Ovary (tissue), 9 donors: Measurements from ENCODE around the gene SVEP1. TPM values are rescaled to one million over a fixed set of nuclear protein-coding genes. Genes with fewer than 3 reads are reported as not detected.

Source experiments
- DNase-seq, 5 donors: peaks; one replicate each; pipeline ENCODE4 v3.0.0-alpha.2; 2019 to 2020
- H3K27ac ChIP-seq, 2 donors: fragments of 200-600 bp; one replicate each; pipeline versions ENCODE4 v1.5.1 to v1.8.0; 2019 to 2022
- H3K27me3 ChIP-seq: fragments of 200-600 bp; one replicate; pipeline ENCODE4 v1.8.0; 2022
- H3K36me3 ChIP-seq: fragments of 200-600 bp; sonication (generic); one replicate; pipeline ENCODE4 v1.5.1; 2019
- H3K4me1 ChIP-seq: one replicate; pipeline ENCODE4 v1.8.1; 2013; ENCODE audit warnings: mild to moderate bottlenecking, moderate library complexity; ENCODE audit not compliant: insufficient read depth
- H3K4me3 ChIP-seq: fragments of 200-600 bp; sonication (generic); one replicate; pipeline ENCODE4 v1.5.1; 2017
- H3K9me3 ChIP-seq, 2 donors: fragments of 200-600 bp in 1 of 2; sonication (generic) in 1 of 2; one replicate each; pipeline versions ENCODE4 v1.5.1 to v1.8.1; 2013 to 2019; ENCODE audit warnings: mild to moderate bottlenecking in 1 of 2, moderate library complexity in 1 of 2
- EP300 ChIP-seq: sonication (generic); formaldehyde crosslinking; IDR thresholded peaks from one replicate; pipeline ENCODE4 v1.6.1; 2017; ENCODE audit warnings: antibody characterized with exemption
- POLR2A ChIP-seq: fragments of 450-650 bp; IDR thresholded peaks from one replicate; pipeline ENCODE4 v1.6.1; 2017; ENCODE audit warnings: antibody characterized with exemption, mild to moderate bottlenecking, moderate library complexity
- WGBS, 3 donors: extraction: QIAGEN DNeasy Blood & Tissue Kit in 1 of 3; methylation state at CpG; one replicate each; pipeline versions ENCODE4 v1.1.5 to v1.1.7; 2013 to 2017; 5-methylcytosine and 5-hydroxymethylcytosine counted together
- intact Hi-C, 4 donors: fragments of 100-400 bp; cut with DNase I; formaldehyde crosslinking; loops; one replicate each; pipeline versions ENCODE4 v1.11.0 to v1.15.1; 2022 to 2023
- polyA plus RNA-seq, 2 donors: library from polyadenylated mRNA; stranded (reverse); fragments of 200-250 nt in 1 of 2; fragments of 350-450 nt in 1 of 2; fragmentation: Illumina TruSeq in 1 of 2; extraction: RNeasy Lipid Tissue Mini Kit (QIAGEN cat#74804) in 1 of 2; gene quantifications; one replicate each; pipeline ENCODE4 v1.2.3, GENCODE V29; 2013 to 2014
- total RNA-seq, 7 donors: library from RNA; depleted of rRNA in 2 of 7; stranded (reverse); fragments of >200 nt in 2 of 7; fragmentation: NEBNext Ultra II Directional in 3 of 7; extraction: Animal tissue kit (Norgen Biotek cat#: 25700) in 3 of 7; gene quantifications; one replicate each; pipeline versions ENCODE4 v1.1.0 to v1.2.4, GENCODE V29; 2016 to 2023
- TF ChIP-seq, protein P1 (sequence below), 3 donors: fragments of 450-650 bp in 2 of 3; fragments of 200-600 bp in 1 of 3; IDR thresholded peaks; one replicate each; pipeline versions ENCODE4 v1.5.1 to v1.8.0; 2016 to 2022; ENCODE audit warnings: antibody characterized with exemption in 3 of 3, mild to moderate bottlenecking in 1 of 3
- donor health status: DM: no; HTN: no; CAD: no; lungs with moderate emphysema.
- donor health status: DM: no; HTN: no; CAD: no.
- donor health status: Bipolar disorder and iron deficiency.
- donor health status: DM: yes; HTN: yes; CAD: no.
- donor health status: DM: no; HTN: no; CAD: no.
- donor health status: DM: yes; HTN: yes; CAD: no.

The SVEP1 gene
- total and polyA plus RNA-seq, 9 donors = 0.40 to 23.1 (median 13.3) TPM

DNA sequence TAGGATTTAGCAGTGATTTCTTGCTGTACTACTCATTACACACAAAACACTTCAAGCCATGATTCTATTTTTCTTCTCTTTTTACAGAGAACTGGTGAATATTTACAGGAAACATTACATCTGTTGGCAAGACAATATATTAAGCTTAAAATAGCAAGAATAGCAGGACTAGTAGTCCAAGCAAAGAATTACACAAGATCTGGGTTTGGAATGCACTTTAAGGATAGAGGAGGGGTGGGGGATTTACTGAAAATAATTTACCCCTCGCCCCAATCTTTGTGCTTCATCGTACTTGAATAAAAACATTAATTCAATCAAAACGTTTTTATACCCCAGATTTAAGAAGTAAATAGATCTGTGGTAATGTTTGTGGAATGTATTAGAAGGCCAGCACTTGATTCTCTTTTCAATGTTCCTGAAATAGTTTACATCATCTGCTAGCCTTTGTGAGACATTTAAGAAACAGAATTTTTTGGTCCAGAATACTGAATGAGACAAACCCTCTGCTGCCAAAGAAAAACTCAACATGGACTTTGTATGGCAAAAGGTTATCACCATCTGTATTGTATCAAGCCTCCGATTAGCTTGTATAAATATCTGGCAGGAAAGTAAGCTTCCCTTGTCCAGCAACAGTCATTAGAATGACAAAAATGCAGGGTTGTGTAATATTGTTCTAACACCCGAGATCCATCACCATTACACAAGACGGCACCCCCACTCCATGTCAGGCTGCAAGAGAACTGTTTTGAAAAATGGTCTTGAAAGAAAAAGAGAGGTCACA is 23.8 kb downstream of the SVEP1 start:
- 4 to 6% (median 5%) methylated on average over 6 of the region's 6 CpGs for WGBS, 3 donors
- peak; percentile 60 for TF ChIP-seq EP300
- TF ChIP-seq, protein P1, sequence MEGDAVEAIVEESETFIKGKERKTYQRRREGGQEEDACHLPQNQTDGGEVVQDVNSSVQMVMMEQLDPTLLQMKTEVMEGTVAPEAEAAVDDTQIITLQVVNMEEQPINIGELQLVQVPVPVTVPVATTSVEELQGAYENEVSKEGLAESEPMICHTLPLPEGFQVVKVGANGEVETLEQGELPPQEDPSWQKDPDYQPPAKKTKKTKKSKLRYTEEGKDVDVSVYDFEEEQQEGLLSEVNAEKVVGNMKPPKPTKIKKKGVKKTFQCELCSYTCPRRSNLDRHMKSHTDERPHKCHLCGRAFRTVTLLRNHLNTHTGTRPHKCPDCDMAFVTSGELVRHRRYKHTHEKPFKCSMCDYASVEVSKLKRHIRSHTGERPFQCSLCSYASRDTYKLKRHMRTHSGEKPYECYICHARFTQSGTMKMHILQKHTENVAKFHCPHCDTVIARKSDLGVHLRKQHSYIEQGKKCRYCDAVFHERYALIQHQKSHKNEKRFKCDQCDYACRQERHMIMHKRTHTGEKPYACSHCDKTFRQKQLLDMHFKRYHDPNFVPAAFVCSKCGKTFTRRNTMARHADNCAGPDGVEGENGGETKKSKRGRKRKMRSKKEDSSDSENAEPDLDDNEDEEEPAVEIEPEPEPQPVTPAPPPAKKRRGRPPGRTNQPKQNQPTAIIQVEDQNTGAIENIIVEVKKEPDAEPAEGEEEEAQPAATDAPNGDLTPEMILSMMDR (IDR thresholded peaks at IDR 0.05) = no peak
- Histone ChIP-seq H3K9me3 (no peaks in the 10 kb centered on the region), H3K4me1 (peaks cover 6% of the 10 kb centered on the region), H3K27me3 (no peaks in the 10 kb centered on the region), H3K4me3 (no peak overlapping the region), H3K27ac (no peak overlapping the region), H3K36me3 (no peaks in the 10 kb centered on the region)
- intact Hi-C loops = no loop called here
- peak; percentile 36 to 77 (median 53) for DNase-seq

DNA sequence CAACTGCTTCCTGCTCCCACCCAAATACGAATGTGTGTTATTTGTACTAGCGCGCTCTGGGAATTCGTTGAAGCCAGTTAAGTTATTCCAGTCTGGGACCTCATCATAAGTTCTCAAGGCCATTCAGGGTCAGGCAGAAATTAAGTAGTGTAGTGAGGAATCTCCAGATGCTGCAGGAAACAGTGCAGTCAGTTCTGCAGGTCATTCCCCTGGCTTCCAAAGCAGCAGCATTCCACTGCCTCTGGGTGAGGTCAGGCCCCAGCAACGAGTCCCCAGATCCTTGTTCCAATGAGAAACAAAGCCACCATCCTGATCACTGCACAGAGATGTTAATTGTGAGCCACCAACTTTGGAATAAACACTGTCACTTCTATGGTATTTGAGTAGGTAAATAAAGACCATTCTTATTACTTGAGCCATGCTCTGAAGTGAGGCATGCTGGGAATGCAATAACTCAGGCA is 33.1 kb downstream of the SVEP1 start:
- no peaks in the 10 kb centered on the region for H3K36me3 ChIP-seq
- 28 to 38% (median 34%) methylated on average over 5 of the region's 5 CpGs for WGBS, 3 donors
- H3K27me3 ChIP-seq = no peaks in the 10 kb centered on the region
- intact Hi-C loops = no loop called here
- H3K27ac ChIP-seq = no peak overlapping the region
- no peak for DNase-seq
- no peaks in the 10 kb centered on the region for H3K9me3 ChIP-seq
- peaks cover 6% of the 10 kb centered on the region for H3K4me1 ChIP-seq
- H3K4me3 ChIP-seq = no peak overlapping the region
- no peak for TF ChIP-seq EP300
- no peak for TF ChIP-seq POLR2A
- TF ChIP-seq, protein P1 (IDR thresholded peaks at IDR 0.05) = no peak

DNA sequence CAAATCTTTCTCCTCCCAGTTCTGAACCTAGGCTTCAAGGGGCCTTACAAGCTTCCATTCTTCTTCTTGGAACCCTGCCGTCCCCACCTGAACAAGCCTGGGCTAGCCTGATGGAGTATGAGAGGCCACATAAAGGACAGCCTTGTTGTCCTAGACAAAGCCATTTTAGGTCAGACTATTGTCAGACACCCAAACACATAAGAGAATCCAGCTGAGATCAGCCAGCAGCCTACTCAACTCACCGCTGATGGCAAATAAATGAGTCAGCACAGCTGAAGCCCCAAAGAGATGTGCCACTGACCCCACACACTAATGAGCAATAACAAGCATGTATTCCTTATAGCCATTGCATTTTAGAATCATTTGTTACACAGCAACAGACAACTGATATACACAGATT is 33.8 kb downstream of the SVEP1 start:
- Histone ChIP-seq H3K9me3 (no peaks in the 10 kb centered on the region), H3K27me3 (no peaks in the 10 kb centered on the region), H3K36me3 (no peaks in the 10 kb centered on the region), H3K27ac (no peak overlapping the region), H3K4me3 (no peak overlapping the region), H3K4me1 (peaks cover 6% of the 10 kb centered on the region)
- DNase-seq = no peak
- TF ChIP-seq EP300 (no peak), POLR2A (no peak)
- TF ChIP-seq, protein P1 (IDR thresholded peaks at IDR 0.05) = no peak
- intact Hi-C loops = no loop called here
- WGBS, 3 donors = 86 to 92% (median 86%) methylated on average over 2 of the region's 2 CpGs

DNA sequence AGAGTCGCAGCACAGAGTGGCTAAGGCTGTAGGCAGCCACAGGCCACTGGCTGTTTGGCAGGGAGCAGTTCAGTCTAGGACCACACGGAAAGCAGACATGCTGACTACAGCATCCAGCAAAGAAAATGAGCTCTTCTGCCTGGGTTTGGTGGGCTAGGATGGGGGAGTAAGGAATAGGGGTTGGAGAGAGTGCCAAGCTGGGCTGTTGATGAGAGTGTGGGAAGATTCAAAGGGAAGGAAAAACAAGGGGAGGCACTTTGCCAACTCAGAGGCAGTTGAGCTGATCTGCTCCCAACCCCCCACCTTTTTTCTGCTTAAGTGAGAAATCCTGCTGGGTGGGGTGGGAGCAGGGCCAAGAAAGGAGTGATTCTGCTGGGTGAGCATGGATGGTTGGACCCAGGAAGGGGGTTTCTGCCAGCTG is 35.9 kb downstream of the SVEP1 start:
- Histone ChIP-seq H3K9me3 (no peaks in the 10 kb centered on the region), H3K4me3 (no peak overlapping the region), H3K36me3 (no peaks in the 10 kb centered on the region), H3K27me3 (no peaks in the 10 kb centered on the region), H3K27ac (no peak overlapping the region), H3K4me1 (peaks cover 6% of the 10 kb centered on the region)
- TF ChIP-seq POLR2A = no peak
- intact Hi-C loops = no loop called here
- WGBS, 3 donors = 31 to 51% (median 38%) methylated on average over 2 of the region's 2 CpGs
- peak in 3 of 5 donors; percentile 20 to 33 (median 30) for DNase-seq

DNA sequence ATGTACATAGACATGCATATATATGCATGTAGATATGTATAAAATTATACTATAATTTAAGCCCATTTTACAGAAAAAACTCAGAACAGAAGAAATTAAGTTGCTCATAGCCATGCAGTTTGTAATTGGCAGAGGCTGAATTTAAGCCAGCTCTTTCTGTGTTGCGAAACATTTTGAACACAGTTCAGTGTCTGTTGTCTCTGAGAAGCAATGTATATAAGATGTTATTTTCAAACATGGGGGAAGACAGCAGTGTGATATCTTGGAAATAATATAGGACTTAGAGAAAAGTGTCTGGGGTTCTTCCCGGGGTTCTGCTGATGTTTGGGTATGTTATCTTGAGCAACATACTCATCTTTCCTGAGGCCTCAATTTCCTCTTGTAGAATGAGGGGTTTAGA is 37.6 kb downstream of the SVEP1 start:
- H3K27me3 ChIP-seq = no peaks in the 10 kb centered on the region
- no peaks in the 10 kb centered on the region for H3K36me3 ChIP-seq
- H3K4me1 ChIP-seq = peaks cover 6% of the 10 kb centered on the region
- no peak overlapping the region for H3K4me3 ChIP-seq
- WGBS, 3 donors = 69 to 79% (median 72%) methylated on average over 2 of the region's 2 CpGs
- H3K27ac ChIP-seq = no peak overlapping the region
- intact Hi-C loops = no loop called here
- no peak for DNase-seq
- TF ChIP-seq POLR2A = no peak
- no peaks in the 10 kb centered on the region for H3K9me3 ChIP-seq
